H1 (cell line): Measurements from ENCODE around the gene TOP2A. TPM values are rescaled to one million over a fixed set of nuclear protein-coding genes. Genes with fewer than 3 reads are reported as not detected.

Experiments used
- CTCF ChIA-PET: fragments of 300-600 bp; sonication (Branson Sonifier 250); formaldehyde crosslinking; loops from one replicate; lab custom pipeline; 2021; ENCODE audit not compliant: partially characterized antibody; lab: Charles Lee
- POLR2A ChIA-PET: fragments of 300-600 bp; sonication (Branson Sonifier 250); formaldehyde crosslinking; loops from one replicate; lab custom pipeline; 2021; ENCODE audit warnings: inconsistent platforms; ENCODE audit not compliant: partially characterized antibody; lab: Charles Lee
- DNase-seq, 2 experiments: peaks; one replicate each; pipeline versions ENCODE4 v3.0.0 to v3.0.0-alpha.2; 2010 to 2022; ENCODE audit warnings: low spot score in 2 of 2, low read depth in 1 of 2, mixed read lengths in 1 of 2
- FAIRE-seq: peaks from 2 replicates; lab custom pipeline; 2011; peaks lifted over from hg19 to GRCh38; lab: Jason Lieb, UNC
- H2AFZ ChIP-seq: 2 replicates; pipeline ENCODE4 v1.8.1; 2012; ENCODE audit warnings: low read length, inconsistent platforms
- H2AK5ac ChIP-seq: 2 replicates; pipeline ENCODE4 v1.6.1; 2013; ENCODE audit warnings: low read depth, low read length
- H2BK120ac ChIP-seq: replicated peaks from 2 replicates; pipeline ENCODE3; 2013; ENCODE audit warnings: low read depth, low read length, inconsistent platforms
- H2BK12ac ChIP-seq: 2 replicates; pipeline ENCODE4 v1.6.1; 2013; ENCODE audit warnings: low read depth, low read length
- H2BK15ac ChIP-seq: 2 replicates; pipeline ENCODE4 v1.6.1; 2013; ENCODE audit warnings: low read length
- H2BK20ac ChIP-seq: 2 replicates; pipeline ENCODE4 v1.6.1; 2013; ENCODE audit warnings: low read length
- H2BK5ac ChIP-seq: 2 replicates; pipeline ENCODE4 v1.6.1; 2013; ENCODE audit warnings: low read depth, low read length
- H3K14ac ChIP-seq: 2 replicates; pipeline ENCODE4 v1.6.1; 2013; ENCODE audit warnings: inconsistent platforms; ENCODE audit not compliant: insufficient read length
- H3K18ac ChIP-seq: 2 replicates; pipeline ENCODE4 v1.6.1; 2013; ENCODE audit warnings: low read length; ENCODE audit errors: extremely low read depth
- H3K23ac ChIP-seq: 2 replicates; pipeline ENCODE4 v1.6.1; 2013; ENCODE audit warnings: inconsistent platforms; ENCODE audit not compliant: insufficient read length
- H3K23me2 ChIP-seq: 2 replicates; pipeline ENCODE4 v1.6.1; 2013; ENCODE audit warnings: low read depth, low read length
- H3K27ac ChIP-seq: 2 replicates; pipeline ENCODE4 v1.6.1; 2011; ENCODE audit warnings: low read depth, low read length, inconsistent platforms
- H3K27me3 ChIP-seq, 4 experiments: replicated peaks in 1 of 4; 1 replicate in 1 of 4; 2 replicates in 3 of 4; pipeline versions ENCODE4 v1.6.1 to v1.8.1; 2011 to 2013; ENCODE audit warnings: low read length in 3 of 4, mild to moderate bottlenecking in 3 of 4, inconsistent platforms in 2 of 4, mixed read lengths in 2 of 4, moderate library complexity in 1 of 4; ENCODE audit not compliant: control insufficient read depth in 3 of 4, insufficient read depth in 3 of 4; ENCODE audit errors: extremely low read depth in 1 of 4
- H3K36me3 ChIP-seq, 4 experiments: 2 replicates each; pipeline versions ENCODE4 v1.6.1 to v1.8.1; 2011 to 2013; ENCODE audit warnings: mild to moderate bottlenecking in 4 of 4, low read length in 3 of 4, moderate library complexity in 2 of 4, control low read depth in 1 of 4, inconsistent platforms in 1 of 4; ENCODE audit not compliant: insufficient read depth in 4 of 4, control insufficient read depth in 2 of 4
- H3K4ac ChIP-seq: replicated peaks from 2 replicates; pipeline ENCODE3; 2013; ENCODE audit warnings: low read length, low read depth, mixed read lengths, inconsistent platforms; ENCODE audit not compliant: insufficient read length
- H3K4me1 ChIP-seq, 4 experiments: replicated peaks in 1 of 4; 1 replicate in 1 of 4; 2 replicates in 3 of 4; pipeline versions ENCODE4 v1.6.1 to v1.8.1; 2011 to 2013; ENCODE audit warnings: low read length in 3 of 4, inconsistent platforms in 2 of 4, mixed read lengths in 1 of 4; ENCODE audit not compliant: insufficient read depth in 4 of 4, control insufficient read depth in 3 of 4
- H3K4me2 ChIP-seq, 2 experiments: 2 replicates each; pipeline versions ENCODE4 v1.6.1 to v1.8.1; 2011 to 2013; ENCODE audit warnings: low read depth in 2 of 2, low read length in 2 of 2, control low read depth in 1 of 2, inconsistent platforms in 1 of 2, mild to moderate bottlenecking in 1 of 2; ENCODE audit not compliant: insufficient read depth in 1 of 2
- H3K4me3 ChIP-seq, 4 experiments: fragments of 200-600, 300-600 bp in 1 of 4; sonication (generic), shearing (Covaris generic), sonication (Bioruptor Twin) in 1 of 4; 2 replicates each; pipeline versions ENCODE4 v1.5.1 to v1.8.1; 2011 to 2016; ENCODE audit warnings: low read length in 4 of 4, low read depth in 3 of 4, control low read depth in 2 of 4, inconsistent platforms in 2 of 4, mild to moderate bottlenecking in 2 of 4, mixed read lengths in 1 of 4, moderate library complexity in 1 of 4; ENCODE audit not compliant: insufficient read depth in 2 of 4; ENCODE audit errors: extremely low read depth in 1 of 4
- H3K56ac ChIP-seq: replicated peaks from 2 replicates; pipeline ENCODE3; 2013; ENCODE audit warnings: low read depth, mild to moderate bottlenecking, mixed read lengths, low read length, inconsistent platforms; ENCODE audit not compliant: insufficient read length
- H3K79me1 ChIP-seq: 2 replicates; pipeline ENCODE4 v1.6.1; 2013; ENCODE audit warnings: low read depth, low read length, control low read depth
- H3K79me2 ChIP-seq, 2 experiments: 2 replicates each; pipeline versions ENCODE4 v1.6.1 to v1.8.1; 2012 to 2013; ENCODE audit warnings: low read length in 2 of 2, mild to moderate bottlenecking in 2 of 2, inconsistent platforms in 1 of 2; ENCODE audit not compliant: insufficient read depth in 2 of 2, control insufficient read depth in 1 of 2
- H3K9ac ChIP-seq, 4 experiments: replicated peaks in 1 of 4; 1 replicate in 1 of 4; 2 replicates in 3 of 4; pipeline versions ENCODE4 v1.6.1 to v1.8.1; 2011 to 2013; ENCODE audit warnings: low read depth in 3 of 4, low read length in 3 of 4, control low read depth in 2 of 4, mild to moderate bottlenecking in 2 of 4, moderate library complexity in 2 of 4, inconsistent platforms in 1 of 4; ENCODE audit errors: extremely low read depth in 1 of 4
- H3K9me3 ChIP-seq, 2 experiments: 2 replicates each; pipeline versions ENCODE4 v1.6.1 to v1.8.1; 2012 to 2013; ENCODE audit warnings: mild to moderate bottlenecking in 2 of 2, moderate library complexity in 2 of 2, control low read depth in 1 of 2, inconsistent platforms in 1 of 2, low read depth in 1 of 2, low read length in 1 of 2, mixed read lengths in 1 of 2; ENCODE audit not compliant: insufficient read depth in 2 of 2
- H4K20me1 ChIP-seq, 2 experiments: replicated peaks in 1 of 2; 2 replicates each; pipeline versions ENCODE3 to v1.8.1; 2011 to 2013; ENCODE audit warnings: inconsistent platforms in 2 of 2, low read length in 2 of 2, mild to moderate bottlenecking in 1 of 2; ENCODE audit not compliant: insufficient read depth in 2 of 2, control insufficient read depth in 1 of 2
- H4K5ac ChIP-seq: 2 replicates; pipeline ENCODE4 v1.6.1; 2013; ENCODE audit warnings: low read length, low read depth, mixed read lengths, inconsistent platforms; ENCODE audit not compliant: insufficient read length
- H4K8ac ChIP-seq: 2 replicates; pipeline ENCODE4 v1.8.0; 2013; ENCODE audit warnings: mild to moderate bottlenecking, moderate library complexity, low read length, inconsistent platforms; ENCODE audit not compliant: insufficient read depth; ENCODE audit errors: extremely low read depth
- H4K91ac ChIP-seq: replicated peaks from 2 replicates; pipeline ENCODE3; 2013; ENCODE audit warnings: low read length, mixed read lengths, inconsistent platforms; ENCODE audit not compliant: insufficient read length
- ASH2L ChIP-seq: fragments of 200-600, 300-600 bp; sonication (generic); IDR thresholded peaks from one replicate; pipeline ENCODE4 v1.7.1; 2017; ENCODE audit warnings: low read length
- ATF2 ChIP-seq: IDR thresholded peaks from 2 replicates; pipeline ENCODE4 v1.6.1; 2012; ENCODE audit warnings: low read length, inconsistent platforms
- BCL11A ChIP-seq, 2 experiments: IDR thresholded peaks; one replicate each; pipeline ENCODE4 v1.6.1; 2011; ENCODE audit warnings: low read depth in 2 of 2, low read length in 2 of 2, mild to moderate bottlenecking in 2 of 2
- CHD1 ChIP-seq: IDR thresholded peaks from 2 replicates; pipeline ENCODE4 v1.6.1; 2012; ENCODE audit warnings: low read depth, low read length, improper control_type of control experiment
- GTF2F1 ChIP-seq: IDR thresholded peaks from 2 replicates; pipeline ENCODE4 v1.6.1; 2012; ENCODE audit warnings: low read depth, low read length, improper control_type of control experiment, borderline replicate concordance
- POLR2AphosphoS5 ChIP-seq: IDR thresholded peaks from 2 replicates; pipeline ENCODE4 v1.6.1; 2011; ENCODE audit warnings: low read depth, low read length
- RAD21 ChIP-seq, 2 experiments: IDR thresholded peaks in 1 of 2; conservative IDR thresholded peaks in 1 of 2; 2 replicates each; pipeline ENCODE4 v1.6.1; 2011; ENCODE audit warnings: low read depth in 2 of 2, low read length in 2 of 2, improper control_type of control experiment in 1 of 2, inconsistent platforms in 1 of 2, mild to moderate bottlenecking in 1 of 2, moderate library complexity in 1 of 2
- SAP30 ChIP-seq: fragments of 300-600 bp; sonication (generic); IDR thresholded peaks from 2 replicates; pipeline ENCODE4 v1.7.1; 2012; ENCODE audit warnings: low read length, moderate library complexity, mild to moderate bottlenecking, inconsistent platforms; ENCODE audit not compliant: insufficient read depth, insufficient replicate concordance
- SIN3A ChIP-seq, 2 experiments: IDR thresholded peaks in 1 of 2; conservative IDR thresholded peaks in 1 of 2; 2 replicates each; pipeline ENCODE4 v1.6.1; 2011 to 2012; ENCODE audit warnings: low read length in 2 of 2, improper control_type of control experiment in 1 of 2, low read depth in 1 of 2, mild to moderate bottlenecking in 1 of 2
- TAF1 ChIP-seq: IDR thresholded peaks from 2 replicates; pipeline ENCODE4 v1.6.1; 2011; ENCODE audit warnings: mild to moderate bottlenecking, low read depth, low read length
- YY1 ChIP-seq: IDR thresholded peaks from 2 replicates; pipeline ENCODE4 v1.6.1; 2011; ENCODE audit warnings: low read depth, mild to moderate bottlenecking, low read length
- WGBS, 2 experiments: shearing (Covaris generic) in 1 of 2; methylation state at CpG; one replicate each; pipeline versions ENCODE4 v1.1.6 to v1.1.7; 2013 to 2015; ENCODE audit warnings: low lambda C conversion rate in 2 of 2, mixed read lengths in 2 of 2, inconsistent platforms in 1 of 2, low coverage in 1 of 2, missing lambda C conversion rate in 1 of 2; ENCODE audit not compliant: insufficient replicate concordance in 2 of 2, insufficient coverage in 1 of 2, insufficient read length in 1 of 2; ENCODE audit errors: extremely low coverage in 1 of 2, missing lambda C conversion rate in 1 of 2; 5-methylcytosine and 5-hydroxymethylcytosine counted together
- polyA plus RNA-seq, 7 experiments: library from polyadenylated mRNA; depleted of rRNA in 3 of 7; stranded (reverse) in 5 of 7; unstranded in 2 of 7; fragments of >200 nt in 5 of 7; fragments of 200-250 nt in 2 of 7; gene quantifications; 1 replicate in 5 of 7; 2 replicates in 1 of 7; 4 replicates in 1 of 7; pipeline versions ENCODE4 v1.2.1 to v1.2.3, GENCODE V29; 2011 to 2013; ENCODE audit warnings: missing spikeins in 2 of 7, mixed read lengths in 2 of 7
- total RNA-seq: library from RNA; stranded (reverse); fragmentation: NEBNext Ultra II Directional; extraction: Animal tissue kit (Norgen Biotek cat#: 25700); gene quantifications from 2 replicates; pipeline ENCODE4 v1.2.1, GENCODE V29; 2021
- TF ChIP-seq, protein P1 (sequence below): IDR thresholded peaks from 2 replicates; pipeline ENCODE4 v1.6.1; 2012; ENCODE audit warnings: inconsistent platforms

TOP2A gene
- total and polyA plus RNA-seq, 2 of the 8 experiments (the other 6 are each of a cell fraction or from before 2014, with no cell fraction given), result 83.1 to 291 TPM

DNA sequence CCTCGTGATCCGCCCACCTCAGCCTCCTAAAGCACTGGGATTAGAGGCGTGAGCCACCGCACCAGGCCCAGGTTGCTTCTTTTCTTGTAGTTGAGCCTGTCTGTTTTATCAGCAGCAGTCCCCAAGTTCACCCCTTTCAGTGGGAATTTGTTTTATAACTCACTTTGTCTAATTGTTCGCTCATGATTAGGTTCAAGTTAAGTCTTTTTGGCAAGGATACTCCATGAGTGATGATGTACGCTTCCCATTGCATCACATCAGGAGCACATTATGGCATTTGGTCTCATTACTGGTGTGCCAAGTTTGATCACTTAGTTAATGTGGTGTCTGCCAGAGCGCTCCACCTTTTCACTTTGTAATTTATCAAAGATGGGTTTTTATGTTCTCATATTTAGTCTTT, 38.7 kb downstream of the TOP2A start:
- CTCF ChIA-PET, result interaction anchor here (0.9 to 1.3 kb wide), 2 partner anchors 39 to 181 kb away, joined by 3 read pairs; partner anchors contain the start of gene TOP2A
- TF ChIP-seq GTF2F1, result no peak
- no peak for TF ChIP-seq SAP30
- no peak for TF ChIP-seq RAD21 (IDR thresholded peaks at IDR 0.05 in 1 of 2, conservative IDR thresholded peaks at IDR 0.05 in 1 of 2; ENCODE audit: low read depth in 2 of 2, low read length in 2 of 2)
- TF ChIP-seq, protein P1, sequence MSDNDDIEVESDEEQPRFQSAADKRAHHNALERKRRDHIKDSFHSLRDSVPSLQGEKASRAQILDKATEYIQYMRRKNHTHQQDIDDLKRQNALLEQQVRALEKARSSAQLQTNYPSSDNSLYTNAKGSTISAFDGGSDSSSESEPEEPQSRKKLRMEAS, result no peak
- TF ChIP-seq YY1, result no peak
- no peak for TF ChIP-seq POLR2AphosphoS5
- no peak for TF ChIP-seq BCL11A (IDR thresholded peaks at IDR 0.05; ENCODE audit: low read depth in 2 of 2, low read length in 2 of 2)
- no peak for TF ChIP-seq SIN3A (conservative IDR thresholded peaks at IDR 0.05 in 1 of 2, IDR thresholded peaks at IDR 0.05 in 1 of 2; ENCODE audit: low read depth in 1 of 2, low read length in 2 of 2)
- TF ChIP-seq ATF2, result no peak
- TF ChIP-seq ASH2L, result no peak
- TF ChIP-seq TAF1, result no peak
- TF ChIP-seq CHD1, result no peak

More for the DNA sequence above, 38.7 kb downstream of the TOP2A start:
- 95% methylated on average over 7 of the region's 7 CpGs; no CpG with 5 or more reads in 1 of the 2 experiments for WGBS, 2 experiments
- Histone ChIP-seq H4K20me1 (no peaks in the 10 kb centered on the region), H3K4ac (no peak overlapping the region), H3K79me2 (no peaks in the 10 kb centered on the region), H3K79me1 (no peaks in the 10 kb centered on the region), H2BK5ac (no peak overlapping the region), H2AFZ (no peak overlapping the region), H2BK120ac (no peak overlapping the region), H2BK15ac (no peak overlapping the region), H3K23me2 (no peaks in the 10 kb centered on the region), H4K91ac (no peak overlapping the region), H3K9me3 (peaks cover 0 to 2% of the 10 kb centered on the region in 2 experiments; a peak in 1 of 4 replicates), H2BK20ac (no peak overlapping the region), H3K18ac (no peak overlapping the region), H3K23ac (no peak overlapping the region), H2BK12ac (no peak overlapping the region), H3K14ac (no peak overlapping the region), H3K4me3 (no peak overlapping the region), H3K4me1 (peaks cover 0 to 6% (median 4%) of the 10 kb centered on the region in 4 experiments; a peak in 3 of 7 replicates), H3K27me3 (no peaks in the 10 kb centered on the region), H4K5ac (no peak overlapping the region), H3K4me2 (no peak overlapping the region), H2AK5ac (no peak overlapping the region), H3K9ac (no peak overlapping the region), H3K56ac (no peak overlapping the region), H3K27ac (no peak overlapping the region), H4K8ac (no peak overlapping the region), H3K36me3 (no peaks in the 10 kb centered on the region)
- POLR2A ChIA-PET, result no interaction called here
- DNase-seq, result no peak
- FAIRE-seq, result no peak
